ENCODE measurements around the gene CGAS.

- TF ChIP-seq KDM1A (IDR thresholded peaks at IDR 0.05): no peak
- TF ChIP-seq ELK1 (CRISPR knock-in tag; IDR thresholded peaks at IDR 0.05): no peak
- TF ChIP-seq EZH2 (IDR thresholded peaks at IDR 0.05; ENCODE audit: borderline replicate concordance, low read depth, low read length): no peak
- no peak for TF ChIP-seq ZKSCAN1 (IDR thresholded peaks at IDR 0.05; ENCODE audit: low read depth, low read length)
- no peak for TF ChIP-seq EP300 (IDR thresholded peaks at IDR 0.05; ENCODE audit: low read length)
- TF ChIP-seq CTCF (IDR thresholded peaks at IDR 0.05 in 2 of 3, conservative IDR thresholded peaks at IDR 0.05 in 1 of 3; ENCODE audit: insufficient read depth in 2 of 3, low read depth in 1 of 3, low read length in 3 of 3): no peak
- TF ChIP-seq SP2 (IDR thresholded peaks at IDR 0.05; ENCODE audit: extremely low read depth, low read depth, low read length, poor library complexity, severe bottlenecking): no peak
- no peak for TF ChIP-seq SIN3A (IDR thresholded peaks at IDR 0.05; ENCODE audit: borderline replicate concordance in 2 of 2, control insufficient read depth in 1 of 2, low read depth in 2 of 2, low read length in 2 of 2)
- TF ChIP-seq ARID2 (IDR thresholded peaks at IDR 0.05): no peak
- no peak for TF ChIP-seq MTF1 (CRISPR knock-in tag; IDR thresholded peaks at IDR 0.05; ENCODE audit: borderline replicate concordance)
Observed at GRCh38 chr6:73484438-73484837, 32.3 kb upstream of the CGAS start.

Measured in K562 (cell line).